NT2/D1 (cell line): ENCODE data around the gene MAP7.

Experiments used
- SUZ12 ChIP-seq: IDR thresholded peaks from 2 replicates; pipeline ENCODE4 v1.6.1; 2011; ENCODE audit not compliant: insufficient read length, insufficient read depth; ENCODE audit errors: extremely low read depth
- YY1 ChIP-seq: IDR thresholded peaks from 2 replicates; pipeline ENCODE4 v1.6.1; 2011; ENCODE audit not compliant: insufficient read length, insufficient read depth
- ZNF274 ChIP-seq: IDR thresholded peaks from 2 replicates; pipeline ENCODE4 v1.6.1; 2011; ENCODE audit warnings: mild to moderate bottlenecking, low read depth, low read length

DNA sequence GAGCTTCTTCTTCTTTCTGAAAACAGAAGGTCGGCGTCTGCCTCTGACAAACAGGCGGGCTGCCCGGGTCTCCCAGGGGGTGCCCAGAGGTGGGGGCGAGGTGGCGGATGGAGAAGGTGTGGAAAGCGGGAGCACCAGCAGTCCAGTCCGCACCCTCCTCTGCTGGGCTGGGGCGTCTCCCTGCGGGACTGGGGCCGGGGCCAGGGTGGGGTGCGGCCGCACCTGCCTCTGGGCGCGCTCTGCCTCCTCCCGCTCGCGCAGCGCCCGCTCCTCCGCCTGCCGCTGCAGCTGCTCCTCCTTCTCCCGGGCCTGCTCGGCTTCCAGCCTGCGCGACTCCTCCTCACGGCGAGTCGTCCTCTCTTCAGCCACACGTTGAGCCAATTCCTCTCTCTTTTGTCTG is 189.4 kb downstream of the MAP7 start:
- TF ChIP-seq SUZ12 (no peak), ZNF274 (no peak), YY1 (no peak)
